ENCODE results near the gene OR13G1. TPM values are rescaled to one million over a fixed set of nuclear protein-coding genes. Genes with fewer than 3 reads are reported as not detected.
A peak's percentile ranks its signal among the peaks of the same experiment; 100 is the strongest.

Gene OR13G1
- total RNA-seq, 1 donor from 2014 or later = not detected

DNA sequence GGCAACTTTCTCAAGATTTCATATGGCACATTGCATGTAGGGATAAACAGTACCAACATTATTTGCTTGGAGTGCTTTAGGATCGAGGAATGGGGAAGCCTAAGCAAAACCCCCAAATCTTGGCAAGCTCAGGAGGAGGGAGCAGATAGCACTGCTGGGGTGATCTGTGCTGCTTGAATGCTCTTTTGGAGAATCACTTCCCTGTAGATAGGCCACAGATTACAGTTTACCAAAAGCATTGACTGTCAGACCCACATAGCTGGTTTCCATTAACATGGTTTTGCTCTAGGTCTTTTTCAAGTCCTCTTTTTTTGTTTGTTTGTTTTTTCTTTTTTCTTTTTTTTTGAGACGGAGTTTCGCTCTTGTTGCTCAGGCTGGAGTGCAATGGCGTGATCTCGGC lies 36.8 kb downstream of the OR13G1 start:
- intact Hi-C loops (cut with micrococcal nuclease) = no loop called here
- H3K9me3 Mint-ChIP-seq = peaks cover 6% of the 10 kb centered on the region
- no peak overlapping the region for H3K4me3 Mint-ChIP-seq (ENCODE audit: low read depth)
- H3K36me3 Mint-ChIP-seq (ENCODE audit: low read depth) = no peaks in the 10 kb centered on the region
- DNase-seq (ENCODE audit: low spot score) = no peak
- peaks cover 9% of the 10 kb centered on the region for H3K27me3 Mint-ChIP-seq (ENCODE audit: low read depth)
- H3K27ac Mint-ChIP-seq = no peak overlapping the region
- H3K4me1 Mint-ChIP-seq (ENCODE audit: low read depth) = peaks cover 2% of the 10 kb centered on the region

DNA sequence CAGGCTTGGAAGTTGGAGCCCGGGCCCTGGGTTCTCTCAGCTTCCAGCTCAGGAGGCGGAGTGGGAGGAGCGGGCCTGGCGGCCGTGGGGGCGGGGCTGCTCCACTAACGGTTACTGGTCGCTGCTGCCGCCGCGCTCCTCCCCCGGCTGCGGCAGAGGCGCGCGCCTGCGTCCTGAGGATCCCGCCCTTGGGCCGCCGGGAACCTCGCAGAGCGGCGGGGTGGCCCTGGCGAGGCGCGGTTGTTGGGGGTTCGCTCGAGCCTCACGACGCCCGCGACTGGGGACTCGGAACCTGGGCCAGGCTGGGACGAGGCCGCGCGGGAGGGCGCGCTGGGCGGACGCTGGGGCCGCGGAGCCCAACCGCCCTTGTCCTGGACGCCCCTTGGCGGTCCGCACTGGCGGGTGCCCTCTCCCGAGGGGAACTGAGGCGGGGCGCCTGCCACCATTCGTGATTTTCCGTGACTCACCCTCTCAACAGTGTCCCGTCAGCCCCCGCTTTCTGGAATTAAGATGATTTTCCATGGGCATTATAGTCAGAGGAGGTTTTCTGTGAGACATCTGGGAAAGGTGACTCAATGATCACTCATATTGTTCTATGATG lies 40.1 kb downstream of the OR13G1 start:
- Mint-ChIP-seq H3K27me3 (ENCODE audit: low read depth) (peaks cover 9% of the 10 kb centered on the region), H3K9me3 (peaks cover 6% of the 10 kb centered on the region), H3K27ac (no peak overlapping the region), H3K4me1 (ENCODE audit: low read depth) (peaks cover 2% of the 10 kb centered on the region), H3K36me3 (ENCODE audit: low read depth) (no peaks in the 10 kb centered on the region), H3K4me3 (ENCODE audit: low read depth) (no peak overlapping the region)
- intact Hi-C loops (cut with micrococcal nuclease) = no loop called here
- DNase-seq (ENCODE audit: low spot score) = peak; percentile 11

DNA sequence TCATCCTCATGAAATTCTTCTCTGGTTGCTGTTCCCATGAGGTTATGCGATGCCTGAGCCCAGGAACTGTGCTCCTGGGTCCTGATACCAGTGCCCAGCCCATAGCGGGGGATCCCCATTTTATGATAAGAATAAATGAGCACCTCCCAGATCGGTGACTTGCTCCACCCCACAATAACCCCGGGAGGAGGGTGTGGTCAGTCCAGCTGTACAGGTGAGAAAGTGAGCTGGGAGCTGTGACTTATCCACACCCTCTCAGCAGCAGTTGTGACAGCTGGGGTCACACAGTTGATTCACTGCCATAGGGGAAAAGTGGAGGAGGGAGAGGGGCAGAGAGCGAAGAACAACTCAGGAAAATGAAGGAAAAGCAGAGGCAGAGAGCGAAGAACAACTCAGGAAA lies 40.8 kb downstream of the OR13G1 start:
- Mint-ChIP-seq H3K4me3 (ENCODE audit: low read depth) (peak overlapping the region; percentile 38), H3K27ac (no peak overlapping the region), H3K9me3 (peaks cover 6% of the 10 kb centered on the region), H3K27me3 (ENCODE audit: low read depth) (peaks cover 9% of the 10 kb centered on the region), H3K4me1 (ENCODE audit: low read depth) (peaks cover 2% of the 10 kb centered on the region), H3K36me3 (ENCODE audit: low read depth) (no peaks in the 10 kb centered on the region)
- no peak for DNase-seq (ENCODE audit: low spot score)
- intact Hi-C loops (cut with micrococcal nuclease) = no loop called here

DNA sequence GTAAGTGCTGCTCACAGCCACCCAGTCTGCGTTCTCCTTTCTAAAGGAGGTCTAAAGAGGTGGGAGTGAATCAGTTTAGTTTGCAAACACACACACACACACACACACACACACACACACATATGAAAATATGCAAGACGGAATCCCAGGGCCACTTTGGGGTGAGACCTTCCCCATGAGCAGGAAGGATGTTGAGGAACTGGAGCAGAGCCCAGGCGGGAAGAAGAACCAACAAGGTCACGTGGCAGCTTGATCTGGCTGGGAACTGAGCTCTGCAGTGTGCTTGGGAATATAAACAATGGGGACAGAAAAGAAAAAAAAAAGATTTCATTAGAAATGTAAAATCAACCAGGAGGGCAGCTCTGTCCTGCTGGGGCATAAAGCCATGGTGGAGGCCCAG lies 41.5 kb downstream of the OR13G1 start:
- Mint-ChIP-seq H3K4me1 (ENCODE audit: low read depth) (peaks cover 2% of the 10 kb centered on the region), H3K27ac (no peak overlapping the region), H3K27me3 (ENCODE audit: low read depth) (peaks cover 9% of the 10 kb centered on the region), H3K36me3 (ENCODE audit: low read depth) (no peaks in the 10 kb centered on the region), H3K9me3 (peaks cover 6% of the 10 kb centered on the region), H3K4me3 (ENCODE audit: low read depth) (no peak overlapping the region)
- no peak for DNase-seq (ENCODE audit: low spot score)
- intact Hi-C loops (cut with micrococcal nuclease) = no loop called here

DNA sequence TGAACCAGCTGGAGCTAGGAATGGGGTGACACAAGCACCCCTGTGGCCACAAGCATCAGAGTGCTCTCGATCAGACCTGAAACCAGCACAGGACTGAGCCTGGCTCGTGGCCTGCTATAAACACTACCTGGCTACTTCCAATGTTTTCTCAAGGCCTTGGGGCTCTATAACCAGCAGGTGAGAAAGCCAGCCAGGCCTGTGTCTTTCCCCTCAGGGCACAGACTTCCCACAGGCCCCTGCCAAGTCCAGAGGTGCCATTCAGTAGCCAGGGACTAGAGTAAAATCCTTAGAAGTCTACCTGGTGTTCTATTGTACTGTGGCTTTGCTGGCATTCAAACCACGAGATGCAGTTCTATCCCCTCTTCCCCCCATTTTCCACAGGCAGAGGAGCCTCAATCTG lies 51.6 kb downstream of the OR13G1 start:
- Mint-ChIP-seq H3K4me3 (ENCODE audit: low read depth) (no peak overlapping the region), H3K27ac (no peak overlapping the region), H3K9me3 (no peaks in the 10 kb centered on the region), H3K27me3 (ENCODE audit: low read depth) (no peaks in the 10 kb centered on the region), H3K4me1 (ENCODE audit: low read depth) (no peaks in the 10 kb centered on the region), H3K36me3 (ENCODE audit: low read depth) (no peaks in the 10 kb centered on the region)
- no peak for DNase-seq (ENCODE audit: low spot score)
- intact Hi-C loops (cut with micrococcal nuclease) = no loop called here

Other genes with a start within 250 kb of the OR13G1 start
- gene OR2B11, start 221.6 kb downstream of the OR13G1 start, total RNA-seq = not detected in 2 replicates
- not detected in 2 replicates for gene OR2C3, start 143.3 kb downstream of the OR13G1 start, total RNA-seq
- 0.43 and 0.48 TPM in 2 replicates for gene GCSAML, start 130.6 kb downstream of the OR13G1 start, total RNA-seq
- not detected in 2 replicates for gene OR2G2, start 91.4 kb downstream of the OR13G1 start, total RNA-seq
- gene OR2G3, start 74.2 kb downstream of the OR13G1 start, total RNA-seq = not detected in 2 replicates
- not detected in 2 replicates for gene OR6F1, start 36.9 kb upstream of the OR13G1 start, total RNA-seq
- not detected in 2 replicates for gene OR14K1, start 58.9 kb upstream of the OR13G1 start, total RNA-seq
- not detected in 2 replicates for gene OR14A2, start 68.4 kb upstream of the OR13G1 start, total RNA-seq
- not detected in 2 replicates for gene OR1C1, start 80.8 kb upstream of the OR13G1 start, total RNA-seq
- not detected in 2 replicates for gene OR14A16, start 144.4 kb upstream of the OR13G1 start, total RNA-seq
- not detected in 2 replicates for gene OR11L1, start 162.2 kb upstream of the OR13G1 start, total RNA-seq
- 0.30 and 0.48 TPM in 2 replicates for gene TRIM58, start 177.4 kb upstream of the OR13G1 start, total RNA-seq
- not detected in 2 replicates for gene OR2W3, start 215.8 kb upstream of the OR13G1 start, total RNA-seq
- gene OR2T8, start 240.5 kb upstream of the OR13G1 start, total RNA-seq = not detected in 2 replicates
- not detected in 2 replicates for gene OR2AJ1, start 245.2 kb upstream of the OR13G1 start, total RNA-seq